SK-N-SH treated with all-trans-retinoic acid at 6 μM for 48 hours (cell line): ENCODE measurements around the gene ATP8A2.

ENCODE experiments used
- ATAC-seq: fragments of 200-7000 bp; cut with Tn5 transposase; 3 replicates; pipeline ENCODE4 v1.9.1; 2020; ENCODE audit warnings: mild to moderate bottlenecking, moderate library complexity
- ARNTL ChIP-seq: fragments of 450-650 bp; formaldehyde crosslinking; IDR thresholded peaks from 2 replicates; pipeline ENCODE4 v1.5.0; 2020; ENCODE audit warnings: low read depth, mild to moderate bottlenecking, moderate library complexity, borderline replicate concordance
- BACH2 ChIP-seq: fragments of 250-450 bp; sonication (Bioruptor Pico); IDR thresholded peaks from 2 replicates; pipeline ENCODE4 v1.9.0; 2021; ENCODE audit warnings: mild to moderate bottlenecking, borderline replicate concordance
- CSDC2 ChIP-seq: fragments of 250-450 bp; sonication (Bioruptor Pico); IDR thresholded peaks from 2 replicates; pipeline ENCODE4 v1.5.0; 2020; ENCODE audit warnings: mild to moderate bottlenecking, moderate library complexity
- CSRNP3 ChIP-seq: fragments of 250-450 bp; sonication (Bioruptor Pico); IDR thresholded peaks from 2 replicates; pipeline ENCODE4 v1.5.1; 2021; ENCODE audit warnings: mild to moderate bottlenecking, moderate library complexity
- ESRRG ChIP-seq: fragments of 250-450 bp; sonication (Bioruptor Pico); IDR thresholded peaks from 2 replicates; pipeline ENCODE4 v1.6.1; 2021; ENCODE audit warnings: mild to moderate bottlenecking
- ISL1 ChIP-seq: fragments of 250-450 bp; sonication (Bioruptor Pico); IDR thresholded peaks from 2 replicates; pipeline ENCODE4 v2.1.2; 2022; ENCODE audit warnings: mild to moderate bottlenecking, moderate library complexity
- PATZ1 ChIP-seq: fragments of 250-450 bp; sonication (Bioruptor Pico); IDR thresholded peaks from 2 replicates; pipeline ENCODE4 v1.8.0; 2020; ENCODE audit warnings: mild to moderate bottlenecking, moderate library complexity, borderline replicate concordance
- POU6F1 ChIP-seq: fragments of 250-450 bp; sonication (Bioruptor Pico); IDR thresholded peaks from 2 replicates; pipeline ENCODE4 v1.8.0; 2021; ENCODE audit warnings: low read depth, mild to moderate bottlenecking, moderate library complexity, borderline replicate concordance
- PPARA ChIP-seq: fragments of 250-450 bp; sonication (Bioruptor Pico); IDR thresholded peaks from 2 replicates; pipeline ENCODE4 v1.5.0; 2020; ENCODE audit warnings: mild to moderate bottlenecking, borderline replicate concordance
- RARB ChIP-seq: fragments of 250-450 bp; sonication (Bioruptor Pico); IDR thresholded peaks from 2 replicates; pipeline ENCODE4 v1.8.0; 2021; ENCODE audit warnings: mild to moderate bottlenecking, moderate library complexity
- TCF4 ChIP-seq: fragments of 250-450 bp; sonication (Bioruptor Pico); IDR thresholded peaks from 2 replicates; pipeline ENCODE4 v1.8.0; 2021; ENCODE audit warnings: mild to moderate bottlenecking, moderate library complexity, borderline replicate concordance
- TOX ChIP-seq: fragments of 250-450 bp; sonication (Bioruptor Pico); IDR thresholded peaks from 2 replicates; pipeline ENCODE4 v1.8.0; 2021; ENCODE audit warnings: mild to moderate bottlenecking, moderate library complexity, borderline replicate concordance
- TSHZ2 ChIP-seq: fragments of 250-450 bp; sonication (Bioruptor Pico); IDR thresholded peaks from 2 replicates; pipeline ENCODE4 v1.5.0; 2020; ENCODE audit warnings: mild to moderate bottlenecking, moderate library complexity
- ZC3H10 ChIP-seq: fragments of 250-450 bp; sonication (Bioruptor Pico); IDR thresholded peaks from 2 replicates; pipeline ENCODE4 v1.5.1; 2021; ENCODE audit warnings: mild to moderate bottlenecking, moderate library complexity
- ZFP3 ChIP-seq: fragments of 250-450 bp; sonication (Bioruptor Pico); IDR thresholded peaks from 2 replicates; pipeline ENCODE4 v1.5.0; 2020; ENCODE audit warnings: mild to moderate bottlenecking, moderate library complexity
- ZFP30 ChIP-seq: fragments of 450-650 bp; formaldehyde crosslinking; IDR thresholded peaks from 2 replicates; pipeline ENCODE4 v1.5.0; 2022; ENCODE audit warnings: mild to moderate bottlenecking, moderate library complexity
- ZNF565 ChIP-seq: fragments of 450-650 bp; formaldehyde crosslinking; conservative IDR thresholded peaks from 2 replicates; pipeline ENCODE4 v1.5.0; 2020; ENCODE audit warnings: low read depth, mild to moderate bottlenecking, moderate library complexity
- ZNF70 ChIP-seq: fragments of 450-650 bp; formaldehyde crosslinking; IDR thresholded peaks from 2 replicates; pipeline ENCODE4 v1.5.0; 2020; ENCODE audit warnings: mild to moderate bottlenecking, moderate library complexity
- ZNF8 ChIP-seq: fragments of 450-650 bp; formaldehyde crosslinking; IDR thresholded peaks from 2 replicates; pipeline ENCODE4 v1.5.0; 2020; ENCODE audit warnings: mild to moderate bottlenecking, moderate library complexity

ATP8A2 gene

GRCh38 chr13:25898991-25899390 is 527.2 kb downstream of the ATP8A2 start:
- no peak for ATAC-seq
- TF ChIP-seq ZC3H10 (no peak), CSDC2 (no peak), BACH2 (CRISPR knock-in tag) (no peak), ISL1 (CRISPR knock-in tag) (no peak), ZNF70 (CRISPR knock-in tag) (no peak), TCF4 (no peak), ZFP3 (CRISPR knock-in tag) (no peak), PPARA (CRISPR knock-in tag) (no peak), ESRRG (no peak), PATZ1 (CRISPR knock-in tag) (no peak), RARB (no peak)

GRCh38 chr13:25899464-25899863 is 527.7 kb downstream of the ATP8A2 start:
- no peak for ATAC-seq
- TF ChIP-seq ZFP3 (CRISPR knock-in tag) (no peak), TOX (CRISPR knock-in tag) (no peak), ZNF70 (CRISPR knock-in tag) (no peak), ZC3H10 (no peak), TSHZ2 (no peak), BACH2 (CRISPR knock-in tag) (no peak), ARNTL (CRISPR knock-in tag) (no peak)

GRCh38 chr13:25899952-25900351 is 528.2 kb downstream of the ATP8A2 start:
- no peak for ATAC-seq
- TF ChIP-seq CSDC2, result no peak
- no peak for TF ChIP-seq ZFP3 (CRISPR knock-in tag)
- no peak for TF ChIP-seq PPARA (CRISPR knock-in tag)
- TF ChIP-seq BACH2 (CRISPR knock-in tag), result no peak
- no peak for TF ChIP-seq ZC3H10
- TF ChIP-seq ESRRG, result no peak
- TF ChIP-seq ZFP30, result no peak
- no peak for TF ChIP-seq RARB
- TF ChIP-seq ARNTL (CRISPR knock-in tag), result no peak
- TF ChIP-seq TOX (CRISPR knock-in tag), result no peak
- TF ChIP-seq TCF4, result no peak
- no peak for TF ChIP-seq ISL1 (CRISPR knock-in tag)
- no peak for TF ChIP-seq PATZ1 (CRISPR knock-in tag)
- no peak for TF ChIP-seq POU6F1
- TF ChIP-seq CSRNP3 (CRISPR knock-in tag), result no peak
- no peak for TF ChIP-seq ZNF8
- TF ChIP-seq ZNF565 (CRISPR knock-in tag), result no peak
